Measurements from ENCODE around the gene VWA3B. TPM values are rescaled to one million over a fixed set of nuclear protein-coding genes. Genes with fewer than 3 reads are reported as not detected.

VWA3B gene
- total and polyA plus RNA-seq, 2 experiments from 2014 or later = not detected

DNA sequence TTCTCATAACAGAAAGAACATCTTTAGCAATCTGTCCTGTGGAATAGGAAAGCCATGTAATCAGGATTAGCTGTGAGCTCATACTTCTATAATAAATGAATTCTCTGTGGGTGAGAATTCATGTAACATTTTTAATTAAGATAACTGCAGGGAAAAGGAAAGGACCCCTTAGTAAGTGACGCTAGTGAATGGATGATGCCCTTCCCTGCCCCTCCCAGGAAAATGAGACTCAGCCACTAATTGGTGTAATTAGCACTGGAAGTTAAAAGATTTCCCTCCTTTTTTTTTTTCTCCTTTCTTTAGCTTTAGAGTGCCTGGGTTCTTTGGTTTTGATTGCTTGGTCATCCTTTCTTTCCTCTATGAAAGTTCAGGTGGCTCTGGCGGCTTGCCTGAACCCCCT lies 90.3 kb downstream of the VWA3B start:
- Histone ChIP-seq H3K9ac (no peak overlapping the region), H3K36me3 (ENCODE audit: low read depth) (no peaks in the 10 kb centered on the region), H3K4me1 (ENCODE audit: insufficient read depth) (no peaks in the 10 kb centered on the region), H3K4me3 (no peak overlapping the region), H4K20me1 (ENCODE audit: insufficient read depth) (no peaks in the 10 kb centered on the region), H3K27ac (no peak overlapping the region), H3K9me3 (ENCODE audit: low read depth) (no peaks in the 10 kb centered on the region), H3K27me3 (replicated peaks; ENCODE audit: insufficient read depth) (peaks cover 18% of the 10 kb centered on the region), H3K9me2 (ENCODE audit: insufficient read depth) (no peaks in the 10 kb centered on the region), H3F3A (ENCODE audit: insufficient read depth) (no peaks in the 10 kb centered on the region), H3K79me2 (ENCODE audit: insufficient read depth) (no peaks in the 10 kb centered on the region), H2AFZ (no peak overlapping the region), H3K4me2 (ENCODE audit: unreplicated experiment) (no peak overlapping the region)
- DNase-seq = no peak
- TF ChIP-seq EZH2phosphoT487 (IDR thresholded peaks at IDR 0.05; ENCODE audit: insufficient read depth, low read depth) = no peak
- no peak for TF ChIP-seq EZH2 (IDR thresholded peaks at IDR 0.05; ENCODE audit: insufficient read depth, poor library complexity, severe bottlenecking)
- in situ Hi-C loops (cut with MboI) = no loop called here
- 13 to 14% methylated on average over 2 of the region's 2 CpGs for WGBS, 2 experiments (ENCODE audit: low coverage in 1 of 2, low lambda C conversion rate in 2 of 2, missing lambda C conversion rate in 2 of 2)

GRCh38 chr2:98177986-98178385 lies 91.0 kb downstream of the VWA3B start:
- Histone ChIP-seq H3K4me2 (ENCODE audit: unreplicated experiment) (no peak overlapping the region), H3K9me3 (ENCODE audit: low read depth) (no peaks in the 10 kb centered on the region), H3K27me3 (replicated peaks; ENCODE audit: insufficient read depth) (peaks cover 18% of the 10 kb centered on the region), H3K4me3 (no peak overlapping the region), H3K4me1 (ENCODE audit: insufficient read depth) (no peaks in the 10 kb centered on the region), H2AFZ (no peak overlapping the region), H3K79me2 (ENCODE audit: insufficient read depth) (no peaks in the 10 kb centered on the region), H3K9me2 (ENCODE audit: insufficient read depth) (no peaks in the 10 kb centered on the region), H3K36me3 (ENCODE audit: low read depth) (no peaks in the 10 kb centered on the region), H3K27ac (no peak overlapping the region), H3K9ac (no peak overlapping the region), H4K20me1 (ENCODE audit: insufficient read depth) (no peaks in the 10 kb centered on the region), H3F3A (ENCODE audit: insufficient read depth) (no peaks in the 10 kb centered on the region)
- TF ChIP-seq EZH2 (IDR thresholded peaks at IDR 0.05; ENCODE audit: insufficient read depth, poor library complexity, severe bottlenecking) = no peak
- TF ChIP-seq EZH2phosphoT487 (IDR thresholded peaks at IDR 0.05; ENCODE audit: insufficient read depth, low read depth) = no peak
- WGBS, 2 experiments (ENCODE audit: low coverage in 1 of 2, low lambda C conversion rate in 2 of 2, missing lambda C conversion rate in 2 of 2) = 29% methylated on average over 6 of the region's 6 CpGs
- in situ Hi-C loops (cut with MboI) = no loop called here
- no peak for DNase-seq

DNA sequence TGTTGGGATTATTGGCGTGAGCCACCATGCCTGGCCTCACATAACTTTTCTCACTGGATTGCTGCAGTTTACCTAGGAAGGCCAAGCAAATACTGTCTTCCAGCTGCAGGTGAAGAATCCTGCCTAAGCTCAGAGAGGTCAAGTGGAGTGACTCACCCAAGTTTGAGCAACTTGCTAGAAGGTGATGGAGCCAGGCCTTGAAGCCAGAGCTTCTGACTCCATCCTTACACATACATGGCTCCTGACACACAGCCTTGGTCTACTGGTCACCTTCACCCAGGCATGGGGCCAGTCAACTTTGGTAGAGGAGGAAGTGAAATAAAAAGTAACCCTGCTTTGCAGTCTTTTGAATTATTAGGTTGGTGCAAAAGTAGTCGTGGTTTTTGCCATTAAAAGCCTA lies 93.5 kb downstream of the VWA3B start:
- no peak overlapping the region for H3K9ac ChIP-seq
- 77 to 86% methylated on average over 2 of the region's 2 CpGs for WGBS, 2 experiments (ENCODE audit: low coverage in 1 of 2, low lambda C conversion rate in 2 of 2, missing lambda C conversion rate in 2 of 2)
- H2AFZ ChIP-seq = no peak overlapping the region
- H3K4me1 ChIP-seq (ENCODE audit: insufficient read depth) = no peaks in the 10 kb centered on the region
- H3K27me3 ChIP-seq (replicated peaks; ENCODE audit: insufficient read depth) = peaks cover 11% of the 10 kb centered on the region
- in situ Hi-C loops (cut with MboI) = no loop called here
- H3K79me2 ChIP-seq (ENCODE audit: insufficient read depth) = no peaks in the 10 kb centered on the region
- no peak overlapping the region for H3K4me3 ChIP-seq
- no peak for DNase-seq
- no peaks in the 10 kb centered on the region for H3K9me3 ChIP-seq (ENCODE audit: low read depth)
- H3K9me2 ChIP-seq (ENCODE audit: insufficient read depth) = no peaks in the 10 kb centered on the region
- no peaks in the 10 kb centered on the region for H3F3A ChIP-seq (ENCODE audit: insufficient read depth)
- H4K20me1 ChIP-seq (ENCODE audit: insufficient read depth) = no peaks in the 10 kb centered on the region
- no peak for TF ChIP-seq EZH2 (IDR thresholded peaks at IDR 0.05; ENCODE audit: insufficient read depth, poor library complexity, severe bottlenecking)
- no peak for TF ChIP-seq EZH2phosphoT487 (IDR thresholded peaks at IDR 0.05; ENCODE audit: insufficient read depth, low read depth)
- H3K4me2 ChIP-seq (ENCODE audit: unreplicated experiment) = no peak overlapping the region
- H3K27ac ChIP-seq = no peak overlapping the region
- no peaks in the 10 kb centered on the region for H3K36me3 ChIP-seq (ENCODE audit: low read depth)

GRCh38 chr2:98181346-98181745 lies 94.4 kb downstream of the VWA3B start:
- Histone ChIP-seq H2AFZ (no peak overlapping the region), H3K9ac (no peak overlapping the region), H4K20me1 (ENCODE audit: insufficient read depth) (no peaks in the 10 kb centered on the region), H3K27ac (no peak overlapping the region), H3K9me2 (ENCODE audit: insufficient read depth) (no peaks in the 10 kb centered on the region), H3K4me1 (ENCODE audit: insufficient read depth) (no peaks in the 10 kb centered on the region), H3K4me2 (ENCODE audit: unreplicated experiment) (no peak overlapping the region), H3K9me3 (ENCODE audit: low read depth) (no peaks in the 10 kb centered on the region), H3F3A (ENCODE audit: insufficient read depth) (no peaks in the 10 kb centered on the region), H3K4me3 (no peak overlapping the region), H3K79me2 (ENCODE audit: insufficient read depth) (no peaks in the 10 kb centered on the region), H3K36me3 (ENCODE audit: low read depth) (no peaks in the 10 kb centered on the region), H3K27me3 (replicated peaks; ENCODE audit: insufficient read depth) (peaks cover 7% of the 10 kb centered on the region)
- no peak for TF ChIP-seq EZH2phosphoT487 (IDR thresholded peaks at IDR 0.05; ENCODE audit: insufficient read depth, low read depth)
- TF ChIP-seq EZH2 (IDR thresholded peaks at IDR 0.05; ENCODE audit: insufficient read depth, poor library complexity, severe bottlenecking) = no peak
- WGBS, 2 experiments (ENCODE audit: low coverage in 1 of 2, low lambda C conversion rate in 2 of 2, missing lambda C conversion rate in 2 of 2) = 90 to 96% methylated on average over 3 of the region's 3 CpGs
- in situ Hi-C loops (cut with MboI) = no loop called here
- DNase-seq = no peak

DNA sequence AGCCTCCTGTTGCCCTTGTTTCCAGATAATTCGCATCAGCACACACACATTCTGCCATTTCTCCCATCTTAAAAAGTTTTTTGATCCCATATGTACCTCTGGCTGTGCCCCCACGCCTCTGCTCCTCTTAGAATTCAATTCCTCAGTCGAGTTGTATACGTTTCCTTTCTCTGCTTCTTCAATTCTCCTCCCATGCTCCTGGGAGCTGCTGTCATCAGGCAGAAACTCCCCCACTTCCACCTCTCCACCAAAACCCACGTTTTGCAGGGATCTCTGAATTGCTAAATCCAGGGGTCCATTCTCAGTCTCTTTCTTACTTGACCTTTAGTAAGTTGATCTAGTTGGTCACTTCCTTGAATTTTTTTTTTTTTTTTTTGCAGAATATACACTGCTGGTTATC lies 98.8 kb downstream of the VWA3B start:
- H3K9ac ChIP-seq = no peak overlapping the region
- H3K9me3 ChIP-seq (ENCODE audit: low read depth) = no peaks in the 10 kb centered on the region
- DNase-seq = no peak
- TF ChIP-seq EZH2phosphoT487 (IDR thresholded peaks at IDR 0.05; ENCODE audit: insufficient read depth, low read depth) = no peak
- no peak for TF ChIP-seq EZH2 (IDR thresholded peaks at IDR 0.05; ENCODE audit: insufficient read depth, poor library complexity, severe bottlenecking)
- H3K4me1 ChIP-seq (ENCODE audit: insufficient read depth) = no peaks in the 10 kb centered on the region
- H3K36me3 ChIP-seq (ENCODE audit: low read depth) = no peaks in the 10 kb centered on the region
- no peaks in the 10 kb centered on the region for H3K79me2 ChIP-seq (ENCODE audit: insufficient read depth)
- no peaks in the 10 kb centered on the region for H3F3A ChIP-seq (ENCODE audit: insufficient read depth)
- in situ Hi-C loops (cut with MboI) = no loop called here
- no peak overlapping the region for H3K27ac ChIP-seq
- H3K9me2 ChIP-seq (ENCODE audit: insufficient read depth) = no peaks in the 10 kb centered on the region
- H2AFZ ChIP-seq = no peak overlapping the region
- no peak overlapping the region for H3K4me2 ChIP-seq (ENCODE audit: unreplicated experiment)
- 37 to 38% methylated on average over 5 of the region's 5 CpGs for WGBS, 2 experiments (ENCODE audit: low coverage in 1 of 2, low lambda C conversion rate in 2 of 2, missing lambda C conversion rate in 2 of 2)
- H3K27me3 ChIP-seq (replicated peaks; ENCODE audit: insufficient read depth) = peaks cover 4% of the 10 kb centered on the region; the same call in 1 of the 2 replicates
- no peaks in the 10 kb centered on the region for H4K20me1 ChIP-seq (ENCODE audit: insufficient read depth)
- H3K4me3 ChIP-seq = no peak overlapping the region
